ENCODE results near the gene NT5E.

The NT5E gene

DNA sequence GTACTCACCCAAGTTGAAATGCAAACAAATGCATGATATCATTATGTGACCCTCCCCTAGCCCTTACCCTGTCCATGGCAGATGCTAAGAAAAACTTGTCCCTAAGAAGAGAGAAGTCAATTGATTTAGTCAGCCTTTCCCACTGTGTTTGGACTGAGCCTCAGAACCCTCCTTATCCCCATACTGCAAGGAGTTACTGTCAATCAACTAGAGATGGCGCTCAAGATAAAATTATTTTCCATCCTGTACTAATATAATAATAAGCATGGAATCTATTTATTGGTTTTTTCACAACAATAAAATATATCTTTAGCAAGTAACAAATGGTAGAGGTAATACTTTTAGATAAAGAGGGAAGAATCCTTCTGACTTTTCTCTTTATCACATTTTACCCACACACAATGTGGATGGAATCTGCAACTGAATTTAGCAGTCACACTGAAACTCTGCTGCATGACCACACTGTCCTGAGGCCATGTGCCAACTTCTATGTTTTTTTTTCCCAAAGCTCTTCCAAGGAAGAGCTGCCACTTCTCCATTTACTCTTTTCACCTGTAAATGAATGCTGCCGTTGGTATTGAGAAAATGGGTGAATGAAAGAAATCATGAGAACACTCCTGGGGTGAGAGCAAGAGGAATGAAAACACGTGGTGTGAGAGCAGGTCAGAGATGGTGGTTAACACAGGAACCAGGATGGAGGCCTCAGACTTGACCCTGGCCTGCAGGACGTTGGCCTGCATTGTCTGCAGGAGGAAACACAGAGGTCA lies 10.5 kb downstream of the NT5E start:
- DNase-seq (ENCODE audit: low spot score): no peak

DNA sequence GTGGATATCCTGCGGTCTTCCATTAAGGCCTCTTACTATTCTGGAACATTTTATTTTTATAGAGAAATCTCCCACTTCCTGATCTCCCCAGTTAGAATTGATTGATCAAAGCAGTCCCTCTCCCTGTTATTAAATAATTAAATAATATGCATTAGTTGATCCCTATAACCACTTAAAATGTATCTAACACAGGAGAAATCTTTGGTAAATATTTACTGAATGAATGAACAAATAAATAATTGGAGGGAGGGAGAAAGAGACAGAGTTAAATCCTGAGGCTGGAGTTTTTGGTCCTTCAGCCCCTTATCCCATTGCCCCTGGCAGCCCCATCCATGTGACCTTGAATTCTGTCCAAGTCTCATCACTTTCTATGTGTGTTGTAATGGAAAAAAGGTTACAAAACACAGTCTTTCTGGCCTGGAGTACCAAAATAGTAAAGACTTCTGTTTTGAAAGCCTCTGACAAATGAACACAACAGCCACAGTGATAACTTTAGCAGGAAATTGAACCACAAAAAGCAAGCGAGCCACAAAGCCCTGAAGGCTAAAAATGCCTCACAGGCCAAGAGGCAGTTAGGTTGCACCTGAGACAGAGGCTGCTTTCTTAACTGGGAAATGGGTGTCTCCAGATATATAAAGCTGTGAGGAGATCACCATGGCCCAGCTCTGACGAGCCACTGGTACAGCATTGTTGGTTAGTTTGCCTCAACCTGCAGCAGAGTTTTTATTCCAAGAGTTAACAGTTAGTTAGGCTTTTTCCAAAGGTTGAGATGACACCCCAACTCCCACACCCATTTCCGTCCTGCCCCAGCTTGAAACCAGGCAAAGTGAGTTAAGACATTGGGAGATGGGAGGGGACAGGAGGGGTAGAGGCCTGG lies 11.3 kb downstream of the NT5E start:
- DNase-seq (ENCODE audit: low spot score): no peak

DNA sequence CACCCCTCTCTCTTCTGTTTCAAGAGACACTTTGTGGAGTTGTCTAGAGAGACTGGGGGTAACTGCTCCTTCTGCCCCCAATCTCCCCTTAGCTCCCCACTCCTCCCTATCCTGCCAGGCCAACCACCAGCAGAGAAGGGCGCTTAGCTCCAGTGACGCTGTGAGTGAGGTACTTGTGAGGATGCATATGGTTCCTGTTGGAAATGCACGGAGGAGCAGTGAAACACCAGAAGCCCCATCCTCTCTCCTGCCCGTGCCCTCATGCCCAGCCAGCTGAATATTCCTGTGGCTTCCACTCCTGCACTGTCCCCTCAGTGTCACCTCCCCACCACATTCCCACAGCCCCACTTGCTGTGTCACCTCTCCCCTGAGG lies 11.9 kb downstream of the NT5E start:
- DNase-seq (ENCODE audit: low spot score): no peak

DNA sequence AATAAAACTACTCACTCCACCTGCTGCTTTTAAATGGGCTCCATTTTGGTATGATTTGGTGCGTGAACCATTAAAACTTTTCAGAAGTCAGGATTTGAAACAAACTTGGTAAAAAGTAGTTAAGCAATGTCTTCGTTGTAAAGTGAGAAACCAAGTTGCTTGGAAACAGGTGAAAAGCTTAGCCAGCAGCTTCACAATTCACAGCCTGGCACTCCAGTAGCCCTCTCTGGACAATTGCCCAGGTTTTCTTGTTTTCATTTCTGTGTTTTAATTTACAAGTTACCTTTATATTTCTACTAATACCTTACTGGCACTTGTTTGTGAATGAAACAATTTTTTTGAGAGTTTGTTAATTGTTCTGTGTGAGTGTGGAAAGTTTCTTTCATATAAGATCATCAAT lies 12.8 kb downstream of the NT5E start:
- DNase-seq (ENCODE audit: low spot score): no peak

DNA sequence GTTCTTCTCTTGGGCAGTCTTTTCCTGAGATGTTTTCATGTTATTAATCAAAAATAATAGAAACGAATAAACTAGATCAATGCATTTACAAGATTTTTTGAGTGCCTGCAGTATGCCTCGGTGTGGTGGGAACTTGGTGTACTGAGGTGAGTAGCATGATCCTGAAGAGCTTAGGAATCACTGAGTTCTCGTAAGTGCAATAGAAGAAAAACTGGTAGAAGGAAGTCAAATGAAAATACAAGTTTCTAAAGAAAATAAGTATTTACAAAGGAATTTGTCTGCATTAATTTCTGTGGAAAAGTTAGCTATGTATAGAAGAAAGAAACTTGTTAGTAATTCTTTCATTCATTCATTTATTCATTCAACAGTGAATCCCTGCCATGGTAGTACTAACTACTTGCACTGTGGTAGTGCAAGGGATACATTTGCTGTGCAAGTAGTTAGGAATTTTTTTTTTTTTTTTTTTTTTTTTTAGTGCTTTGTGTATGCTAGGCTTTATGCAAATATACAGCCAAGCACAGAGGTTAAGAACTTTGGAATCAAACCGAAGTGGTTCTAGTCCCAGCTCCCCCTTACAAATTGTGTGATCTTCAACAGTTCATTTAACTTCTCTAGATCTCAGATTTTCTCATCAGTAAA lies 13.9 kb downstream of the NT5E start:
- DNase-seq (ENCODE audit: low spot score): no peak

DNA sequence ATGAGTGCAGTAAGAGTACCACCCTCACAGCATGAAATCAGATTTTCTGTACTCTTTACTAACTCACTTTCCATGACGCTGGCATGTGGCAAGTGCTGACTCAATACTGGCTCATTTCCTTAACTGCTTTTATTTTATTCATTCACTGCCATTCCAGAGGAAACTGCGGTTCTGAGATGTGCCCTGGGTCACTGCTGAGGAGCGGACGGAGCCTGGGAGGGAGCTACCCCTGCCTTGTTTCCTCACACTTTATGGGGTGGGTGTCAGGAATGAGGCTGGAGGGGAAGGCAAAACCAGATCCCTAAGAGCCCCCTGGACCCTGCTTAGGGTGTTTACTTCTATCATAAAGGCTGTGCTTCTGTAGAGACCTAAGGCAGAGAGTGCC lies 14.4 kb downstream of the NT5E start:
- no peak for DNase-seq (ENCODE audit: low spot score)

DNA sequence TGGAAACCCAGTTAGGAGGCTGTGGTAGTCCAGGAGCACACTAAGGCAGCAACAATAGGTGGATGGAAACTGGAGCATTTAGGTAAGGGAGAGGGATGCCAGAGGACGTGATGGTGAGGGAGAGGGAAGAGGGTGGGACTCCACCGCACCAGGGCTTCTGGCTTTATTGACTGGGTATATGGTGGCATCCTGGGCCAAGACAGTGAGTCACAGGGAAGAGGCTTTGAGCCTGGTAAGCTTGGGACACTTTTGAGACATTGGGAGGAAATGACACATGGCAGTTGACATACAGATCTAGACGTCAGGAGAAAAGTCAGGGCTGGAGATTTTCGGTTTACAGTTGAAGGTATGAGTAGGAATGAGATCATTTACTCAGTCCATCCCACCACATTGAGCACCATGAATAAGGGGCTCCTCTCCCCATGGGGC lies 14.9 kb downstream of the NT5E start:
- no peak for DNase-seq (ENCODE audit: low spot score)

DNA sequence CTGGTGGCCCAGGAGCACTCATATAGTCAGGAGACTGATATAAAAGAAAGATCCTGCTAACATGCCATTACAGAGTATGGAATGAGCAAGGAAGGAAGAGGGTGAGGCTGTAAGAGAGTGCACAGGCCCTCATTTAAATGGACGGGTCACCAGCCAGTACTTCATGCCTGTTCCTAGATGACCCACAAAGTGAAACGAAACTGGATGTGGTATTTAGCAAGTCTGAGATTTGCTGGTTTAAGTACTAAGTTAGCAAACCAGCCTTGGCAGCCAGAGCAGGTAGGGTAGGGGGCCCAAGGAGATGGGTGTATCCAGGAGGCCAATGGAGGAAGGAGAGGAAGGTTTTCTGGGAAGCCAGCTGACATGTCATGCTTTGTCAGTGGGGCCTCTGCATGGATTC lies 15.9 kb downstream of the NT5E start:
- no peak for DNase-seq (ENCODE audit: low spot score)

DNA sequence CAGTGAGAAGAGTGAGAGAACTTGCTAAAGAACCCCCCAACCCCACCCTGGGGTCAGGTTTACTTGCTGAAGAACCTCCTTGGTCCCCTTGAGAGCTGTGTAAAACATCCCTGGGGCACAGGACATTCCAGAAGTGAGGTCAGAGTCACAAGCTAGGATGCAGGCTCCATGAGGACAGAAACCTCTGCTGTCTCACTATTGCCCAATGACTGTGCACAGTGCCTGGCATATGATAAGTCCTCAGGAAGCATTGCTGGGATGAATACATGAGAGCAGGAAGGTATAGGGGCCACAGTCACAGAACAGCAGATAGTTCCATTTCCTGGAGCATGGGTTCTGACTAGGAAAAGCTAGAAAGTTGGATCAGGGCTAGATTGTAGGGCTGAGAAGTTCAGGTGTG lies 18.4 kb downstream of the NT5E start:
- no peak for DNase-seq (ENCODE audit: low spot score)

DNA sequence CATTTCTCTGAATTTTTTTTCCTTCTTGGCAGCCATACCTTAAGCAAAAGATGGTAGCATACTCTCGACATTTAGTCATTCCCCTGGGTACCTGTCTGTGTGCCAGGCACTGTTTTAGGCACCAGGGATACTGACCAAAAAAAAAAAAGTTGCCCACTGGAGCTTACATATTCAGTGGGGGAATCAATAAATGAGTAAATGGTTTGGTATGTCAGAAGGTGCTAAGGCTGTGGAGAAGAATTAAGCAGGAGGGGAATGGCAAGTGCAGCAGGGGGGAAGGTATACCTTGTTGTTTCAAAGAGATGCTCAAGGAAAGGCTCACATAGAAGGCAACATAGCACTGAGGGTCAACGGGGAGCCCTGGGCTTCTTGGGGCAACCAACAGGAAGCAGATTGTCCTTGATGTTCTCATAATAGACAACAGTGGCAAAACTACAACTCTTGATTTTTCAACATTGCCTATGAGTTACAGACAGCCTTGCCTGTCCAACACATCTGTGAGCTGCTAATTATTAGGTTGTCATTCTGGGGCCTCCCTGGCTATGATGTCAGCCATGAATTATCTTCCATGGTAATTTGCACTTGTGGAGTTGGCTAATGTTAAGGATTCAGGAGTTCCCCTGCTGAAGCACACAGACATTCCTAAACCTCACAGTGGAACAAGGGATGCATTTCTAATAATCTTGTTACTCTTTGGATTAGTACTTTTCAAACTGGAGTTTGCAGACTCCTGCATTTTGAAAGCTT lies 19.6 kb downstream of the NT5E start:
- no peak for DNase-seq (ENCODE audit: low spot score)

DNA sequence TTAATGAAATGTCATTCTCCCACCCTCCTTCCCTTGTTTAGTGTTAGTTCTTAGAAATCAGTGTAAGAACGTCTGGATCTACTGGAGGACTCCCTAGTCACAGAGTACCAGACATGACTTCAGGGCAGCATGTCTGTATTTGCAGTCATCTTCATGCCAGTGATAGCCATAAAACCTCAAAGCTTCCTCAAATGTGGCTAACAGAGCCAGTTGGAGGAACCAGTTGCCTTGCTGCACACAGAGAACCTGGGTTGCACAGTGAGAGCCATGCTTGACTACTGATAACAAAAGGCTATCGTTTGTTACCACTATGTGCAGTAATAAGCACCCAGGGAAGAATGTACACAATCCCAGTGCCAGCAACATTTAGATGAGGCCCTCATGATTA lies 20.1 kb downstream of the NT5E start:
- no peak for DNase-seq (ENCODE audit: low spot score)

DNA sequence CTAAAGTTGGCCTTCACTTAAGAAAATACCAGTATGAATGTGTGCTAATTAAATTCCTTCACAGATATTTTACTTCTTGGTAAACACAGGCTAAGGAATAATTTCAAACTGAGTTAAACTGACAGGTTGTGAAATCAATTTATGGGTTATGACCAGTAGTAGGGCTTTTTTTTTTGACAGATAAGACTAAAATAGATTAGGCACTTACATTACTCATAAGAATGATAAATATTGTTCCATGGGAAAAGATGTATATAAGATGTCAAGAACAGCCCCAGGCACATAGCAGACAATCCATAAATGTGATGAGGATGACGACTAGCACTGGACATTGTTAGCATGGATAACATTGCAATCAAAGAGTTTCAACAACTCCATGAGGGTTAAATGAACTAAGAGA lies 22.9 kb downstream of the NT5E start:
- no peak for DNase-seq (ENCODE audit: low spot score)

DNA sequence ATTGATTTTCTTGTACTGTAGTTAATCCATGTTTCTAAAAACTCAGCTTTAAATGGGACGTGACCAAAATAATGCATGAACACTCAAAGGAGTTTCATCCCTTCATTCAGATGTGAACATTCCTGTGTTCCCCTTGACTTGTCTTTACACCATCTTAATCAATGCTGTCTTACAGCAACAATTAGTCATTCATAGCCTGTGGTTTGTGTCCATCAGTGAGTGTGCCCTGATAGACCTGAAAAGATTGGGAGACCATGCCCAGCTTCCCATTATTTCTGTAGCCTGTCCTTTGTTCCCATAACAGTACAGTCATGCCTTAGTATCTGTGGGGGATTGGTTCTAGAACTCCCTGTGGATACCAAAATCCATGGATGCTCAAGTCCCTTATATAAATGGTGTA lies 23.9 kb downstream of the NT5E start:
- DNase-seq (ENCODE audit: low spot score): no peak

DNA sequence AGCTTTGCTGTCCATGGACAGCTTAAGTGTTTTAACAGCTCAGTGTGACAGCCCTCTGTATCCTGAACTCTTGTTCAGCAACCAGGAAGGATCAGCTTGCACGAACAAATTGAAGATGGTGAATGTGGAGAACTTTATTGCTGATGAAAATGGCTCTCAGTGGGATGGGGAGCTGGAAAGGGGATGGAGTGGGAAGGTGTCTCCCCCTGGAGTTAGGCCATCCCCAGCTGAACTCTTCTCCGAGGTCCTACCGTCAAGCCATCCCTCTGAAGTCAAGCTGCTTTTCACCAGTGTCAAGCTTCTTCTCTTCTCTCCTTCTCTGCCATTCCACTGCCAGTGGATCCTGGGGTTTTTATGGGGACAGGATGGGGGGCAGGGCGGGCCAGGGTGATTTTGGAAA lies 26.6 kb downstream of the NT5E start:
- no peak for DNase-seq (ENCODE audit: low spot score)

DNA sequence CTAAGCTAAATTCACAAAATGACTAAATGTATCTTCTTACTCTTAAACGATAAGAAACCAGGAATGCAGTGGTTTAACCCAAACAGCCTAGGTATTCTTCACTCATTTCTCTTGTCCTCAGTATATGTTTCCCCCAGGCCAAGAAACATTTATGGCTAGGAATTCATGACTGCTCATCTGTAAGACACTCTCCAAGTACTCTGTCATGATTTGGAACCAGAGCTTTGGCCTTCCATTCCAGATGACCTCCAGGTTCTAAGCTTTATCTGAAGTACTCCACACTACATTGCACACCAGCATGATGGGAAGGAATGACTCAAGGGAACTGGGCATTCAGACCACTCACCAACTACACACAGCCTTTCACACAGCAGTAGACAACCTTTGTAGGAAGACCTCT lies 29.3 kb downstream of the NT5E start:
- no peak for DNase-seq (ENCODE audit: low spot score)

DNA sequence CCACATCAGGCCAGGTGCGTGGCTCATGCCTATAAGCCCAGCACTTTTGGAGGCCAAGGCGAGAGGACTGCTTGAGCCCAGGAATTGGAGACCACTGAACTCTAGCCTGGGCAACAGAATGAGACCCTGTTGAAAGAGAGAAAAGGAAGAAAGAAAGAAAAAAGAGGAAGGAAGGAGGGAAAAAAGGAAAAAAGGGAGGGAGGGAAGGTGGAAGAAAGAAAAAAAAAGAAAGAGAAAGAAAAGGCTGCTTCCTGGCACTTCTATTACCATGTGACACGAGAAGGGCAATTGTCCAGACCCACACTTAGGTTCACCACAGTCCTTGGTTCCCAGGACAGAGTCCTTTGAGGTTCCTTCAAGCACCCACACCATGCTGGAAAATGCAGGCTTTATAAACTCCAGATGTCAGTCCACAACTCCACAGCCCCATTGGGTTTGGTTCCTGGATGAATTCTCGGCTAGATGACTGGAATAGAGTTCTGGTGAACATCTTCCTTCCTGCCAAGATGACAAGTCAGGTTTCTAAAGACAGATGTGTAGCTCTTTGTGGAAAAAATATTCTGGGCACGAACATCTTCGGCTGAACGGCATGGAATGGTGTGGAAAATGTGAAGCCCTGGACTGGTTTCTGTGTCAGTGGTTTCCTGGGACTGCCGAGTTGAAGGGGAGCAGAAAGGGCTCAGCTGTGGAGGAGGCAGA lies 32.5 kb downstream of the NT5E start:
- DNase-seq (ENCODE audit: low spot score): no peak

DNA sequence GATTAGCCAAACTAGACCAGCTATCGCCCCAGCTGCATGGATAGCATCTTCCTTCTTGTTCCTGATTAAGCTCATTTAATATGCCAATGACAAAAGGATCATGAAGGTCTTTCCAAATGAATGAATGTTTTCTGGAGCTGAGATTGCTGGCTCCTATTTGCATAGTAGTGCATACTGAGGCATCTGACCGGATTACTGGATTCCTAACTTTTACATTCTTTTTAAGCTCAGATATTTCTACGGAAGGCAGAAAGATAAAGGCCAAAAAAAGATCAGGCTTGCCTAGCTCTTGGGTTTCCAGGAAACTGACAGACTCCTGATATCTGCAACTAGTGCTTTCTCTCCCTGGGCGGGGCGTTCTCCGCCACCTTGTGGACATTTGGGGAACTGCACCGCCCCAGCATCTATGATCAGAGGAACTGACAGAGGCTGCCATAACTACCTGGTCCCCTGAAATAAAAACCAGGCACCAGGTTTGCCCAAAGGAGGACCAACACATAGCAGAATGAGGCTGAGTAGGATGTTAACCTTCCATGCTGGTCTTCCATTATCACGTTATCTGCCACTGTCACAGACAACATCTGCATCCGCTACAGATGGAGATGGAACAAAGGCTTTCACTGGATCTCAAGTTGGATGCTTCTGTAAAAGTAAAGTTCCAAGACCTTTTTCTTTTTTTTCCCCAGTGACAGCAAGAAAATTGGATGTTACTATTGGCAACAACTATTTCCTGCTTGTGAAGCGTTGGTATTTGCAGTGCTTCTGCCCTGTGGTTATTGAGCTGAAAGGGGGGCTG lies 33.2 kb downstream of the NT5E start:
- DNase-seq (ENCODE audit: low spot score): peak; percentile 58

DNA sequence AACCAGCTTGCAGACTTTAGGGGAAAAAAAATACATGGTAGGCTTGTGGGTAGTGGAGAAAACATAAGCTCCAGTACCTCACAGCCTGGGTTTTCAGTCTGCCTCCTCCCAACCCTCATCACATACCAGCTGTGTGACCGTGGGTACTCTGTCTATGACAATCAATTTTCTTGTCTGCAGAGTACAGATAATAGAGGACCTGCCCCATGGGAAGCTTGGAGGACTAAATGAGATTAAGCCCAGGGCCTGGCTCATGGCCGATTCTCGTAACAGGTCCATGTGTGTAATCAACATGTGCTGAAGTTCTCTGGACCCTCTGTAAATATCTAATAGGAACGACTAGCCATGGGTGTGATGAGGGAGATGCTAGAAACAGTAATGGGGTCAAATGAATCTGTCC lies 34.0 kb downstream of the NT5E start:
- no peak for DNase-seq (ENCODE audit: low spot score)

DNA sequence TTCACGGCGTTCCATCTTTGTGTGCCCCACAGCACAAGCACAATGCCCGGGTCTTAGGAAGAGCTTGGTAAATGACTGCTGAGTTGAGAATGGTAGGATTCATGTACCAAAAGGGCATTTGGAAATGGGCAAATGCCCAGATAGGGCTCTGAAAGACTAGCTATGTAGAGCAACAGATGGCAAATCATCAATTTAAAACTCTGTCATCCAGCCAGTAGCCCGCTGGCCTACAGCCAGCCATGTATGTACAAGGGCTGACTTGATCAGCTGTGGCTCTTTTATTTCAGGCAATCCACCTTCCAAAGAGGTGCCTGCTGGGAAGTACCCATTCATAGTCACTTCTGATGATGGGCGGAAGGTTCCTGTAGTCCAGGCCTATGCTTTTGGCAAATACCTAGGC lies 35.1 kb downstream of the NT5E start:
- no peak for DNase-seq (ENCODE audit: low spot score)

DNA sequence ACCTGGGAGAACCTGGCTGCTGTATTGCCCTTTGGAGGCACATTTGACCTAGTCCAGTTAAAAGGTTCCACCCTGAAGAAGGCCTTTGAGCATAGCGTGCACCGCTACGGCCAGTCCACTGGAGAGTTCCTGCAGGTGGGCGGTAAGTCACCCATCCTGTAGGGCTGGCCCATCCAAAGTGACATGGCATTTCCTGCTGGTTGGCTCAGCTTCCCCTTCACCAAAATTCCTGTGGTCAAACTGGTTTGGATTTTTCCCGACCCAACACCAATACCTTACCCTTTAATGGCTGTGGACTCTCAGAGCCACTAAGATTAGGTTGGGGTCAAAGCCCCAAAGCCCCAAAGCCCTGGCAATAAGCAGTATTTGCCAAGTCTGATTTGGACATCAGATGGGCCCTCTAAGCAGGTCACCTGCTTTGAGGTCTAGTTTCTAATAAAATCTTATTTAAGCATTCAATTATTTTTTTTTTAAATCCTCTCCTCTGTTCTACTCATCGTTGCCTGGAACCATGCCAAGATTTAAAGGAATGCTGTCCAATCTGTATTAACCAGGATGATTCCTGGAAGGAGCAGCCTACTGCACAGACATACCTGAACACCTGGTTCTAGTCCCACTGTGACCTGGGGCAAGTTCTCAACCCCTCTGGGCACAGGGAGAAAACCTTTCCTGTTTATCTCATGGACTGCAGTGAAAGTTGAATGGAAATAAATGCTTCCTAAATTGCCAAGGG lies 40.8 kb downstream of the NT5E start:
- no peak for DNase-seq (ENCODE audit: low spot score)

Data from Ammon's horn (tissue), 1 donor.